C4-2B (cell line): ENCODE data around the gene ADSS2.

Source experiments
- CTCF ChIP-seq: fragments of 450-650 bp; conservative IDR thresholded peaks from 2 replicates; pipeline ENCODE4 v1.5.1; 2017; ENCODE audit warnings: mild to moderate bottlenecking
- ZFX ChIP-seq: fragments of 450-650 bp; IDR thresholded peaks from 2 replicates; pipeline ENCODE4 v1.6.1; 2017

- no peak for TF ChIP-seq ZFX
- TF ChIP-seq CTCF = no peak
Measured at GRCh38 chr1:244442850-244443249, 8.9 kb downstream of the ADSS2 start.
